ENCODE results near the gene TMED10.

DNA sequence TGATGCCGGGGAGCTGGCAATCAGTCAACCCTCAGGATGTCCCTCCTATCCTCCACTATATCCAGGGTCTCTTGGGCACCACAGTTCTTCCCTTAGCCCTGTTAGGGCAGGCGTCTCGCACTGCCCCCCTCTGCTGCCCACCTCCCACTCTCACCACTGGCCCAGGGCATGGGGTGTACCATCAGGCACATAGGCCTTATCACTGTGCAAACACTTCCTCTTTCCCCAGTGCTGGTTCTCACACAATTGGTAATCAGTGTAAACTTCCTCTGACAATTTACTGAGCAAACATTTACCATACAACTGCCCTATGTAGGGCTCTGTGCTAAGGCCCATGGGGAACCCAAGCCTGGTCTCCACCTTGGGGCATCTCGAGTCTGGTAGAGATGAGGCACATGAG is 20.1 kb upstream of the TMED10 start:
- TF ChIP-seq POLR2A (IDR thresholded peaks at IDR 0.05; ENCODE audit: low read length): no peak
- no peak for TF ChIP-seq GATA1 (IDR thresholded peaks at IDR 0.05; ENCODE audit: low read depth, low read length)

Data from erythroblast (primary cell).